KG1 (cell line): ENCODE data around the gene CCDC82.

ENCODE experiments used
- DNase-seq: peaks from one replicate; lab custom pipeline; 2025; lab: John Stamatoyannopoulos, UW

Gene CCDC82

GRCh38 chr11:96306933-96307775, 82.6 kb downstream of the CCDC82 start:
- no peak for DNase-seq

GRCh38 chr11:96306600-96306932, 83.1 kb downstream of the CCDC82 start:
- no peak for DNase-seq

- DNase-seq = no peak
Measured at GRCh38 chr11:96306071-96306470, 83.6 kb downstream of the CCDC82 start.

GRCh38 chr11:96303980-96304379, 85.7 kb downstream of the CCDC82 start:
- DNase-seq = no peak

GRCh38 chr11:96303064-96303463, 86.6 kb downstream of the CCDC82 start:
- DNase-seq = no peak
